ENCODE data around the gene OLIG2.

The OLIG2 gene

DNA sequence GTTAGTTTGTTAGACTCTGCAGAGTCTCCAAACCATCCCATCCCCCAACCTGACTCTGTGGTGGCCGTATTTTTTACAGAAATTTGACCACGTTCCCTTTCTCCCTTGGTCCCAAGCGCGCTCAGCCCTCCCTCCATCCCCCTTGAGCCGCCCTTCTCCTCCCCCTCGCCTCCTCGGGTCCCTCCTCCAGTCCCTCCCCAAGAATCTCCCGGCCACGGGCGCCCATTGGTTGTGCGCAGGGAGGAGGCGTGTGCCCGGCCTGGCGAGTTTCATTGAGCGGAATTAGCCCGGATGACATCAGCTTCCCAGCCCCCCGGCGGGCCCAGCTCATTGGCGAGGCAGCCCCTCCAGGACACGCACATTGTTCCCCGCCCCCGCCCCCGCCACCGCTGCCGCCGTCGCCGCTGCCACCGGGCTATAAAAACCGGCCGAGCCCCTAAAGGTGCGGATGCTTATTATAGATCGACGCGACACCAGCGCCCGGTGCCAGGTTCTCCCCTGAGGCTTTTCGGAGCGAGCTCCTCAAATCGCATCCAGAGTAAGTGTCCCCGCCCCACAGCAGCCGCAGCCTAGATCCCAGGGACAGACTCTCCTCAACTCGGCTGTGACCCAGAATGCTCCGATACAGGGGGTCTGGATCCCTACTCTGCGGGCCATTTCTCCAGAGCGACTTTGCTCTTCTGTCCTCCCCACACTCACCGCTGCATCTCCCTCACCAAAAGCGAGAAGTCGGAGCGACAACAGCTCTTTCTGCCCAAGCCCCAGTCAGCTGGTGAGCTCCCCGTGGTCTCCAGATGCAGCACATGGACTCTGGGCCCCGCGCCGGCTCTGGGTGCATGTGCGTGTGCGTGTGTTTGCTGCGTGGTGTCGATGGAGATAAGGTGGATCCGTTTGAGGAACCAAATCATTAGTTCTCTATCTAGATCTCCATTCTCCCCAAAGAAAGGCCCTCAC is at the start of gene OLIG2:
Gene OLIG2, plus strand, starts transcription at position 447 of the 954 bp plus-strand sequence. CDS start 928 bp downstream, outside the sequence.
- peak; percentile 78 for DNase-seq

DNA sequence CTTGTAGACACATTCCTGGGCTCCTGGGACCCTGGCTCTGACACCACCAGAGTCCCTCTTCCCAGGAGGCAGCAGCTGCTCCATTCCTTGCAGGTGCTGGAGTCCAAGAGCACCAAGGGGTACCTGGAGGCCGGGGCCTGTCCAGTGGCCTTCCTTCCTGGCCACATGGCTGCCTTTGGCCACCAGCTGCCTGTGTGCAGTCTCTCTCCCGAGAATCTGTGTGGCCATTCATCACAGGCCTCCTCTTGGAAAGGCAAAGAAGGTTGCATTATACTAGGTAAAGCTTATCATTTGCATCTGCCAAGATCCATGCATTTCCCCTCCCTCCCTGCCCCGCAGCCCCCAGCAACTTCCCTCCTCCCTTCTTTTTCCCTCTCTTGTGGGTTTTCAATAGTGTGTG is 48.9 kb upstream of the OLIG2 start:
- DNase-seq: no peak

GRCh38 chr21:32977216-32977615 is 48.5 kb upstream of the OLIG2 start:
- no peak for DNase-seq

DNA sequence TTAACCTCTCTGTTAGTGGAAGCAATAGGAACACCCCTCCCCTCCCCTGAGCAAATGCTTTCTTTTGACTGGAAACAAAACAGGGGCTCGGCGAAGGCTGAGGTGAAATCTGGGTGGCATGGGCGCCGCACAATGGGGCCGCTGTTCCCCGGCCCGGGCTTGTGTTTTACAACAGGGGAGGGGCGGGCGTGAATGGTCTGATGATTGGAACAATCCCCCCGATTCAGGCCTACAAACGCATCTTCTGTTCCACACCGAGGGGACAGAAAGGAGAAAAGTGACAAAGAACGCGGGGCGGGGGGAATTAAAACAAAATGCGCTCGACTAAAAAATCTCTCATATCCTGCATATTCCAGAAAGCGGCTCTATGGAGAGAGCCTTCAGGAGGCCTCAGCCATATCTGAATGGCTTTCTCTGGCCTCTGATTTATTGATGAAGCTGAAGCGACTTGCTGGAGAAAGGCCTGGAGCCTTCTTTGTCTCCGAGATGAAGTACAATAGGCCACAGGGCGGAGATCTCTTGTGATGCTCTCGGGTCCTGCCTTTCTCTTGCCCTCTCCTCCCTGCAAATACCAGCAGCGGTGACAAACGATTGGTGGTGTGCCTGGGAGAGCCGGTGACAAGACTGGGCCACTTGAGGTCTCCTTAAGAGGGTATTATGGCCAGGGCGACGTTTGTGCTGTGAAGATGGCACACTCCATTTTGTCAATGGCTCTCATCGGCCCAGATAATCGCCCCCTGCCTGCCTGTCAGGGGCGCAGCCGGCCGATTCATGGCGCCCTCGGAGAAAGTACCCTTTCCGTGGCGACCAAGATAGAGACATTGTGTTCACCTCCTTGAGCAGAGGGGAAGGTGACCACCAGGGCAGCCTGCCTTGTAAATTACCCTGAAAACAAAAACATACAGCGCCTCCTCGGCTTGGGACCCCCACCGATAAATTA is 47.1 kb upstream of the OLIG2 start:
- DNase-seq: no peak

DNA sequence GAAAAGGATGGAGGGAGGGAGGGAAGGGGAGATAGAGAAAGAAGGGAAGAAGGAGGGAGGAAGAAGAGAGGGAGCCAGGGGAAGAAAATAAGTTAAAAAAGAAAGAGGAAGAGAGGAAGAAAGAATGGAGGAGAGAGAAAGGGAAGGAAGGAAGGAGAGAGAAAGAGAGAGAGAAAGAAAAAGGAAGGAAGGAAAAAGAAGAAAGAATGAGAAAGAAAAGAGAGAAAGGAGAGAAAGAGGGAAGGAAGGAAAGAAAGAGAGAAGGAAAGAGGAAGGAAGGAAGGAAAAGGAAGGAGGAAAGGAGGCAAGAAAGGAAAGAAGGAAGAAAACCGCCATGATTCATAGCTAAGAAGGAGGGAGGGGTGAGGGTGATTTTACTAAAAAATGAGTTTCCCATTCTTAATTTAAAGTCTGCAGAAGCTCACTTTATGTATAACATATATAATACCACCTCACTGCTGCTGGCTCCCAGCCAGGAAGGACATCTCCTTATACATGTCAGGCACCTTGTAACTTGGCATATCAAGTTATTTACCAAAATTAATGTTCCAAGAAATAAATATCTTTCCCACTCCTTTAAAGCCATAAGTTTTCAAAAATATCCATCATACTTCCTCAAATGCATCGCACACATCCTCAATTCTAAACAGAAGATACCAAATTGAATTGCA is 46.0 kb upstream of the OLIG2 start:
- DNase-seq: no peak

DNA sequence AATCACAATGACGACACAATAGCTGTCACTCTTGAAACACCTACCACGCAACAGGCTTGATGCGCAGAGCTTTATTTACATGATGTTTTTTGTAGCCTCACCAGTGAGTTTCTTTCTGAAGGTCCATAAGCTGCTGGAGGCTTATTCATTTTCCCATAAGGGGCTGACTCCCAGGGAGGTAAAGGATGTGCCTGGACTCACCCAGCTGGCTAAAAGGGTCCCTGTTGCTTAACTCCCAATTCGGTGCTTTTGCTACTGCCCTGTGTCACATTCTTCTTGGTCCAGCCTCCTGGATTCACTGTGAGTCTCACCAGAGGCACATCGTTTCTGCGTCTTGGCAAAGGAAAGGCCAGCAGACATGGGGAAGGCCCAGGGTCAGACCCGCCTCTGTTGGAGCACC is 44.6 kb upstream of the OLIG2 start:
- no peak for DNase-seq

DNA sequence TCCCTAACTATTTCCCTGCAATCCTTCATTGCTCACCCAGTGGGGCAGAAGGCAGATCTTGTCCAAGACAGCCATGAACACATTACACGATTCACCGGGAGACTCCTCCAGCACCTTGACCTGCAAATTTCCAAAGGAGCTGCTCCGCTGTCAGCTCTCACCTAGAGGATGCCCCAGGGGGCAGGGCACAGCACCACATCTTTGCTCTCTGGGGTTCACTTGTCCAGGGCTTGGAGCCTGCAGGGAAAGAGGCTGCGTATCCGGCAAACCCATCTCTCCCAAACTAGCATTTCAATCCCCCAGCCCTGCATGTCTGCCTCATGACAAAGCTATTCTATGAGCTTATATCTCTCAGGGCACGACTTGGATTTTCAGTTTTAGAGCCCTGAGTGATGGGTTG is 35.1 kb upstream of the OLIG2 start:
- DNase-seq: no peak

- DNase-seq: no peak
Measured at GRCh38 chr21:32991361-32991760, 34.4 kb upstream of the OLIG2 start.

DNA sequence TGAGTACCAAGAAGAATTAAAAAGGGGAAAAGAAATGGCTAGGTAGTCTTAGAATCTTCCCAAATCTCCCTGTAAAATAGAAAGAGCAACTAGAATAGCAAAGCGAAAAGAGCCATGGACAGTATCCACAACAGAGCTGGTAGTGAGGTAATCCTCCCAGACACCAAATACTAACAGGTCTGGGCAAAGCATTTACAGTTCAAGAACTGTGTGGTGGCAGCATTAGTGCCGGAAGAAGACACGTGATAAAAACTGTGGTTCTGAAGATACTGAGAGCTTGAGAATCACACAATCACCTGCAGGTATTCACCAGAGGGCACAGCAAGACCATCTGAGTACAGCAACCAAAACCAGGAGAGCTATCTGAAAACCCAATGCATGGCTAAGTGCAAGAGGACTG is 31.8 kb upstream of the OLIG2 start:
- DNase-seq: no peak

DNA sequence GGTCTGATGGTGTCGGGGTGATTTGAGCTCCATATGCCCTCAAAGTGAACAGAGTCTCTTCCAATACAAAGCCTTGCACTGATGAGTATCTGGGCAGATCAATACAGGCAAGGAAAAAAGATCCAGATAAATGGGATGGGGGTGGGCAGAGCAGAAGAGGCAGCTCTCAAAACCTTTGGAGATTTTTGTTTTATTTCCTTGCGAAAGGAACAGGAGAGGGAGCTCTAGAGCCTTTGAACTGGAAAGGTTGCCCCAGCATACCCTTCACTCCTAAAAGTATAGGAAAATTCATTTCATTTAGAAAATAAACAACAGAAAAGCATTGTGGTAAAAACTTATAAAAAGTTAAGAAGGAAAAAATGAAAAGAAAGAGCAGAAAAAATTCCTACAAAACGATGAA is 31.4 kb upstream of the OLIG2 start:
- no peak for DNase-seq

- DNase-seq: no peak
Measured at GRCh38 chr21:33007747-33008146, 18.0 kb upstream of the OLIG2 start.

DNA sequence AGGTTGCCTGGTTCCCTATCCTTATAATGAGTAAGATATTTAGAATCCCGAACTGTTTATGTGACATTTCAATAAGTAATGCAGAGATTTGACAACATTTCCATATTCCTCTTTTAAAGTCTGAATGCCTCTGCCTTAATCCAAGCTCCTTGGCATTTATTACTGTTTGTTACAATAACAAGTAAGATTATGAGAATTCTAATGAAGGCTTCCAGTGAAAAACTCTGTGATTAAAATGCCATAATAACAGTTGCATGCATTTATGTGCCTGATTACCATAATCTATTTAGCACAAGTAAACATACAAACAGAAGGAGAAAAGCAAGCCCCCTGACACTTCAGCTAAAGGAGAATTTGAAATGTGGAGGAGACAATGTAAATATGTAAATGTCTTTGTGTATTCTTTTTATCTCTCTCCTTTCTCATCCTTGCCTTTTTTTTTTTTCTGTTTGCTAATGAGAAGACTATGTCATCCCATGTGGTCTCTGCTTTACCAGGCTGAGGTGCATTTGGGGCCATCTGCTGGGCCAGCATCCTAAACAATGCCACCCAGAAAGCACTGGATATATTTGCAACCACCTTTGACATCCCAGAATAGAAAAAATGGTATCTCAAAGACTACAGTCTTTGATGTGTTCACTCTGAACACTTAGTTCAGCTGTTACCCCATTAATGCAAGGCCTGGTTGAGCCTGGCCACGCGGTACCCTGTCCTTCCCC is 17.2 kb upstream of the OLIG2 start:
- no peak for DNase-seq

DNA sequence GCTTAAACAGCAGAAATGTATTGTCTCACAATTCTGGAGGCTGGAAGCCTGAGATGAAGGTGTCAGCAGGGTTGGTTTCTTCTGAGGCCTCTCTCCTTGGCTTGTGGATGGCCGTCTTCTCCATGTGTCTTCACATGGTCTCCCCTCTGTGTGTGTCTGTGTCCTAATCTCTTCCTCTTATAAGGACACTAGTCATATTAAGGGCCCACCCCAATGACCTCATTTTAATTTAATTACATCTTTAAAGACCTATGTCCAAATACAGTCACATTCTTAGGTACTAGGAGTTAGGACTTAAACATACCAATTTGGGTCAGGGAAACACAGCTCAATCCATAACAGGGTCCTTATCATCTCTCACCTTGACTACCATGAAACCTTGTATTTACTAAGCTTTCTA is 14.8 kb upstream of the OLIG2 start:
- DNase-seq: no peak

- DNase-seq: no peak
Measured at GRCh38 chr21:33011462-33011861, 14.3 kb upstream of the OLIG2 start.

DNA sequence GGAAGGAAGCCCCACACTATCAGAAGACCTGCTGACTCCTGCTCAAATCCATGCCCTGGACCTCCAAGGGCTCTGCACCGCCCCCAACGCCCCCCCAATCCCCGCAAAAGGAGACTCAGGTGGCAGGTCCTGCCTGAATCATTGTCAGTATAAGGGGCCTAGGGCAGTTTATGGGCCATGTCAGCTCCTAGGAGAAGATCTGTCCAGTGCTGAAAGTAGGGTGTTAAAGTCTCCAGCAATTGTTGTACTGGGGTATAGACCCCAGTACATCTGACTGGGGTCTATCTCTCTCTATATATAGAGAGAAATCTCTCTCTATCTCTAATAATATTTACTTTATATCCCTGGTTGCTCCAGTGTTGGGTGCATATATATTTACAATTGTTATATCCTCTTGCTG is 12.1 kb upstream of the OLIG2 start:
- no peak for DNase-seq

DNA sequence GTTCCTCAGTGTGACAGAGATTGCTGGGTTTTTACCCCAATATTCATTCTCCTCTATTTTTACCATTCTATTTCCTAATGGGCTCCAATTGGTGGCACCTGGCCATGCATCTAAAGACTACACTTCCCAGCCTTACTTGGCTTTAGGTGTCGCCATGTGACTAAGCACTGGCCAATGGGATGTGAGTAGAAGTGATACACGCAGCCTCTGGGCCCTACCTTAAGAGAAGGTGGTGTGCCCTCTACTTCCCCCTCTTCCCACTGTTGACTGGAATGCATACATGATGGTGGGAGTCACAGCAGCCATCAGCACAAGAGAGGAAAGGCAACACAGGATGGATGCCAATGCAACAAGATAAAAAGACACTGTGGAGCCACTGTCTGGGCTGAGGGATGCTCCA is 11.4 kb upstream of the OLIG2 start:
- DNase-seq: no peak

GRCh38 chr21:33015096-33015495 is 10.6 kb upstream of the OLIG2 start:
- no peak for DNase-seq

DNA sequence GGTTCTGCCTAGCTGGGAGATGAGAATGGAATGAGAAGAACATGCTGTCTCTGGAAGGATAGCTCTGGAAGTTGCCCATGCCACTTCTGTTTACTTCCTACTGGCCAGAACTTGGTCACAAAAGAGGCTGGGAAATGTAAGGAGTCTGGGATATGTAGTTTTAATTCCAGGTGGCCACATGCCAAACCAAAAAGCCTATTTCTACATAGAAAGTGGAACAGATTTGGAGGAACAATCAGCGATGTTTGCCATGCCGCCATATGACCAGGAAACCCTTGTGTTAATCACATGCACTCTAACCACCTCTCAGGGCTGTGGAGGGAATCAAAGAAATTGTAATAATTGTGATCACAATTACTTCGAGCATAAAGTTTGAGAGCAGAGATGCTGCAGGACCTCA is 10.0 kb upstream of the OLIG2 start:
- DNase-seq: no peak

- no peak for DNase-seq
Measured at GRCh38 chr21:33018707-33019465, 6.8 kb upstream of the OLIG2 start.

- no peak for DNase-seq
Measured at GRCh38 chr21:33019516-33019884, 6.2 kb upstream of the OLIG2 start.

GRCh38 chr21:33019885-33020557 is 5.7 kb upstream of the OLIG2 start:
- no peak for DNase-seq
